GM21529 (cell line): ENCODE measurements around the gene PAPOLB.

Source experiments
- ATAC-seq: cut with Tn5 transposase; IDR thresholded peaks from one replicate; pipeline ENCODE4 v1.9.1; 2021; ENCODE audit not compliant: unreplicated experiment

The PAPOLB gene

DNA sequence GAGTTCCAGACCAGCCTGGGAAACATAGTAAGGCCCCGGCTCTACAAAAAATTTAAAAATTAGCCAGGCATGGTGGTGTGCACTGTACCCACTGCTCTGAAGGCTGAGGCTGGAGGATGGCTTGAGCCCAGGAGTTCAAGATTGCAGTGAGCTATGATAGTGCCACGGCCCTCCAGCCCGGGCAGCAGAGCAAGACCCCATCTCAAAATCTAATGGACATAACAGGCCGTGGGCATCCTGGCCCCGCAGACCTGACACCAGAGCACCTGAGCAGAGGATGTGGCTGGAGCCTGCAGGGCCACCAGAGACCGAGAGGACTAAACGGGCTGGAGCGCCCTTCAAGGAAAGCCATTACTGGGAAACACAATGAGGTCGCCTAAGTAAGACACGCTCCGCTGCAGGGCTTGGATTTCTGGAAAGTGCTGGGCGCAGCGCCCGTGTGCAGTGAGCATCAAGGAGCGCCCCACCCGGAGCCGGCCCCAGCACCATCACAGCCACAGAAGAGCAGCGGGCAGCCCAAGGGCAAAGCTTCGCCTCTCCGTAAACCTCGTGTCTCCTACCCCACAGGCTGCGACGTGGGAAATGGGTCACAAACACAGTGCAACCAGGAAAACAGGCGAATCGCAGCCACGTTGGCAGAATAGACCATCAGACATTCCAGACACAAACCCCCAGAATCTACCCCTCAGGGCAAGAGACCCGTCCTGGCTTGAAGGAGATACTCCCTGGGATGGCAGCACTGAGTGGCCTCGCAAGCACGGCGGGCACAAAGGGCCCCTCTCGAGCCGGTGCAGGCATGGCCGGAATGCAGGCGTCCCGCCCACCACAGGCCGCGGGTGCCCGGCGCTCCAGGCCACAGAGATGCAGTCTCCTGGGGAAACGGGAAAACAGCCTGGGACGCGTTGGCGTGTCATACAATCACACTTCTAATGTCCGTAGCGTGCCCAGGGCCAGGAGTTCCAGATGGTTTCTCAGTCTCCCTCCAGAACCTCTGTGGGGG is 16.8 kb upstream of the PAPOLB start:
- no peak for ATAC-seq

DNA sequence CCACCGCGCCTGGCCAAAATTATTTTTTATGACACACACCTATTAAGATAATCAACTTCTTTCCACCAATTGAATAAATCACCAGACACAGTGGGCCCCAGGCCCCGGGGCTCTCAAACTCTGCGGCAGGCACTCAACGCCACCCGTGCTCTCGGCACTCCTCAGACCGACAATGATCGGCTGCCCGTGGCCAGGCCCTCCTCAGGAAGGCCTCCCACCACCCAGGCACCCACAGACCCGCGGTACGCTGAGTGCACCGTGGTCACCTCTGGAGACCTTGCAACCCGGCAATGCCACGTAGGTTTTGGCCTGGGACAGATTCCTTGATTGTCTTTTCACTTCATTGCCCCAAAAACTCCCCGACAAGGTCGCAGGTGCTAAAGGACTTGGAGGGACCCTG is 14.8 kb upstream of the PAPOLB start:
- no peak for ATAC-seq

DNA sequence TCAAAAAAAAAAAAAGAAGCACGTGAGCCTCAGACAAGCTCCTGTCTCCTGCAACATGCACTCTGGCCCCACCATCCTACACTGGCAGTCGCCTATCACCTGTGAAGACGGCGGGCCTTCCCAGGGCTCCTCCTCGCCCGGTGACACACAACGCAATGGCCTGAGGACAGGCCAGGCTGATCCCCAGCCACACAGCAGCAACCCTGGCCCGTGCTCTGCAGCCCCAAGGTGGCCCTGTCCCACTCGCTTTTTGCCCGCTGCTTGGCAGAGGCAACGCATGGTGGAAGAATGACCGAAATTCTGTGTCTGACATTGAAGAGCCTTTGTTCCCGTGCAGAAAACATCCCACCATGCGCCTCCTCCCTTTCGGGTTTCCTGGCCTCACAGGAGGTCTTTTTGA is 13.6 kb upstream of the PAPOLB start:
- no peak for ATAC-seq

DNA sequence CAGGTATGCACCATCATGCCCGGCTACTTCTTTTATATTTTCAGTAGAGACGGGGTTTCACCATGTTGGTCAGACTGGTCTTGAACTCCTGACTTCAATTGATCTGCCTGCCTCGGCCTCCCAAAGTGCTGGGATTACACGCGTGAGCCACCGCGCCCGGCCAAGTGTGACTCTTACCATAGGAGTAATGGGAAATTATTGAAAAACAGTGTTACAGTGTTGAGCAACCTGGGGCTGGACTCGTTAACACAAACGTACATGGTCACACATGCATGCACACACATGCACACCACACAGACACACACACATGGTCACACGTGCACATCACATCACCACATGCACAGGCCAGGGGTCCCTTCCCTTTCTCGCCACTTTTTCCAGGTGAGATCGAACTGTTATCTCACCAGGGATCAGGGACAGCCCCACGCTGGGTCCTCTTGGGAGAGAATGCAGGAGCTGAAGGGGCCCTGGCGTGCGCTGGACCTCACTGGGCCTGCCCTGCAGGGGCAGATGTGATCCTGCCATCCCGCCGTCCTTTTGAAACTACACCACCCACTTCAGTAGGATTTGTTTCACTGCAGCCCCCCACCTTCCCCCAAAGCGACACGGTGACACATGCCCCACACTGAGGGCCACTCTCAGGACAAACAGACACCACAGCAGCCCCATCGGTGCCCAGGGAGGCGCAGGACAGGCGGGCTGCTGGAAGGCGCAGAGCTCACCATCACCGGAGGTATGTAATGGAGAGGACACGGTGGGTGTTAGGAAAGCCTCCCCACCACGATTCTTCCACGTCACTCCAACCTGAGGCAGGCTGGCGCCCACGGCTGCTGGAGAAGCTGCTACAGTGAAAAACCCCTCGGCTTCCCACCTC is 11.5 kb upstream of the PAPOLB start:
- no peak for ATAC-seq

DNA sequence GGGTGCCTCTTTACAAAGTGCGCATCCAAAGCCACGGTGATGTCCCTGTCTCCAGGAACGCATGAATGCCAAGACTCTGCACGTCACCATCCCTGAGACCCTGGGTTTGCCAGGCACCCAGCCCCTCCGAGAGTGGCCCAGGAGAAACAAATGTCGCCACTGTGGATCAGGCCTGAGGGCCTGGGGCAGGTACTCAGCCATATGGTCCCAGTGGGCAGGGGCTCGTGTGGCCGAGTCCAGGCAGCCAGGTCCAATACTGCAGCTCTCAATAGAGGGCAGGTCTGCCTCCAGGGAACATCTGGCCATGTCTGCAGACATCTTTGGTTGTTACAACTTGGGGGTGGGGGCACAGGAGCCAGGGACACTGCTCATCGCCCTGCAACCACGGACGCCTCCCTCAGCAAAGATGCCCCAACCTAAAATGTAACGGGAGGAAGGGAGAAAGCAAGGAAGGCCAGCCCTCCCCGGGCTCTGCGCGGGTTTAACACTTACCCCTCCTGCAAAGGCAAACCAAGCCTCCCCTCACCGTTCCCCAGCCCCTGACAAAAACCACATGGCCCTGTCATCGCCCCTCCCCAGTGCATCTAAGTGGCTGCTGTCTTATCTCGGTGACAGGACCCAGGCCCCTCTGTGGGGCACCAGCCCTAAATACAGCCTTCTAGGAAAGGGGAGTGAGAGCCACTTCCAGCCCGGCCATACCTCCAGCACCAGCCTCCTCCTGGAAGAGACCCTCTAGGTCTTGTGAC is 10.3 kb upstream of the PAPOLB start:
- ATAC-seq, result no peak

DNA sequence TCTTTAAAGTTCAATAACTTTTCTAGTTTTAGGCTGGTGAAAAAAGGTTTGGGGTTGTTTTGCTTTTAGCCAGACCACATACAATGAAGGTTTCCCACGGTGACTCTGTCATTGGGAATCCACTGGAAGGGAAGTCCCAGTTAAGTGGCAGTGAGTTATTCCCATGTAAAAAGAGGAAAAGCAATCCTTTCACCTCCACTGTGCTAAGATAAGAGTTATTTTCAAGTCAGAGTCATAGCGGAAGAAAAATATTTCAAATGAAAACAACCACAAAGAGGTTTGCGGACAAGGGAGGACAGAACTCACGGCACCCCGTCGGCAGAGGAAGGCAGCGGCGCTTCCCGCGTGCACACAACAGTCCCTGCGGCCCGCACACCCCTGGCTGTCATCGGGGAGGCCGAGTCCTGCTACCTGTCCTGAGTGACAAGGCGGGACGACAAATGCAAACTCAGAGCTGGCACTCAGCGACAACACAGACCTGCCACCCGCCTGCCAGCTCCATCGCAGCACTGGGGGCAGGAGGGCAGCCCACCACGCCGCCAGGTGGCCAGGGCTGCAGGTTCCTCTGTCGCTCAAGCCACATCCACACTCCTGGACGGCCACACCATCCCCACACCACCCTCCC is 9.3 kb upstream of the PAPOLB start:
- no peak for ATAC-seq

DNA sequence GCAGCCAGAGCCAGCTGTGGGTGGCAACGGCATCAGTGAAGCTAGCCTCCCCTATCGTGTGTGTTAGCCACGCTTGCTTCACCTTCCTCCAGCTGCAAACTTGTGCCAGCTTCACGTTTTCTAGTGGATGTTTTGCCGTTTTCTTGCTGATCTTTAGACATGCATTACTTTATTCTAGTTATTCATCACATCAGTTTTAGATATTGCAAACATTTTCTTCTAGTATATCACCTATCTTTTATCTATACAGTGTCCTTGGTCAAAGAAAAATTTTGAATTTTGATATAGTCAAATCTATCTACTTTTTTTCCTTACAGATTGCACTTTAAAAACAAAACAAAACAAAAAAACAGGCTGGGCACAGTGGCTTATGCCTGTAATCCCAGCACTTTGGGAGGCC is 6.7 kb upstream of the PAPOLB start:
- no peak for ATAC-seq

DNA sequence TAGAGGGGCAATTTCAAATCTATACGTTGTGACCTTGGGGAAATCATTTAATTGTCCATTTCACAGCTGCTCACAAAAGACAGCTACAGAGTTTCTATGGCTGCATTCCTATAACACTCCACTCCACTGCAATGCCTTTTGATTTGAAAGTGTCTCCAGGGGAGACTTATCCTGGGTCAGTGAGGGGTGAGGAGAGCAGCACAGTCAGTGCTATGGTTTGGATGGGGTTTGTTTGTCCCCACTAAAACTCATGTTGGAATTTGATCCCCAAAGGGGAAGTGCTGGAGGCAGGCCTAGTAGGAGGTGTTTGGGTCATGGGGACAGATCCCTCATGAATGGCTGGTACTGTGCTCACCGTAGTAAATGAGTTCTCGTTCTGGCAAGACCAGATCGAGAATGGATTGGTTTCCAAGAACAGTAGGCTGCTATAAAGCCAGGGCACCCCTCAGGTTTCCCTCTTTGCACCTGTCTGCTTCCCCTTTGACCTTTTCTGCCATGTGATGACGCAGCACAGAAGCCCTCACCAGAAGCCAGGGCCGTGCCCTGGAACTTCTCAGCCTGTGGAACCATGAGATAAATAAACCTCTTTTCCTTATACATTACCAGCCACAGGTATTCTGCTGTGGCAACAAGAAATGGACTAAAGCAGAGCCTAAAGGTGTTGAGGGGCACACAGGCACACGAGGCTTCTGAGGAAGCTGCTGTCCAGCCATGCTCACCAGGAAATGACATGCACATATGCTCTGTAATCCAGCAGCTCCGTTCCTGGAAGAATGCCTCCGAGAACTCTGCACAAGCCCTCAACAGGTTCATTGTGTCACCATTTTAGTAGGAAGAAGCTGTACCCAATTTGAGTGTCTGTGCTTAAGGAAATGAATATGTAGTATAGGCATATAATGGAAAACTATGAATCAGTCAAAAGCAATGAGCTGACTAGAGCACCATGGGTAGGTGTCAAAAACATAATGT is 5.0 kb upstream of the PAPOLB start:
- ATAC-seq, result no peak

DNA sequence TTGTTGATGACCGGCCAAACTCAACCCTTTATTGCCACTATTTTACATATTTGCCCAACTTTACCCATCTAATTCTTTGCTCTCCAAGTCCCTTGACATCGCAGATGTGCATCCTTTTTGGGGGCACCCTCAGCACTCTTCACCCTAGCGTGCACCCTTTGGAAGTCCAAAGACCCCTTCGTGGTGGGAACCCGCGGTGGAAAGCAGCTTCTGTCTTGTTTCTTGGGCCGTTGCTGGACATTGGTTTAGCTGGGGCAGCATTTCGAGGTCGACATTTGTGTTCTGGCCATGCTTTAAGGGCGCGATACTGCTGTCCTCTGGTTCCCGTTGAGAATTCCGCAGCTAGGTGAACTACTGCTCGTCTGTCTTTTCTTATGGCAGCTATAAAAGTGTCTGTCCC is 326 bp upstream of the PAPOLB start:
- no peak for ATAC-seq

DNA sequence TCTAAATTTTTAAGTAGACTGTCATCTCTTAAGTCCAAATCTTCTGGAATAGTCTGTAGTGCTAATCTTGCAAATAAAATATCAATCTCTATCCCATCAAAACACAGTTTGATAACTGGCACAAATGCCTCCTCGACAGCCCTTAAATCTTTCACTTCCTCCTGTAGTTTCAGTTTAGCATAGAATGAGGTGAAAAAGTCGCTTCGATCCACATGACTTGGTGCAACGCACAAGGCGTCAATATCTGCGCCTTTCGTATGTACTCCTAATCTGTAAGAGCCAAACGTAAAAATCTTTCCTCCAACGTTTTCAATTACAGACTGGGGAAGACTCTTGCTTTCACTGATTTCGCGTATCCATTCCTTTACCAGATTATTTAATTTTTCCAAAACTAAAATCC is 603 bp downstream of the PAPOLB start:
- no peak for ATAC-seq

DNA sequence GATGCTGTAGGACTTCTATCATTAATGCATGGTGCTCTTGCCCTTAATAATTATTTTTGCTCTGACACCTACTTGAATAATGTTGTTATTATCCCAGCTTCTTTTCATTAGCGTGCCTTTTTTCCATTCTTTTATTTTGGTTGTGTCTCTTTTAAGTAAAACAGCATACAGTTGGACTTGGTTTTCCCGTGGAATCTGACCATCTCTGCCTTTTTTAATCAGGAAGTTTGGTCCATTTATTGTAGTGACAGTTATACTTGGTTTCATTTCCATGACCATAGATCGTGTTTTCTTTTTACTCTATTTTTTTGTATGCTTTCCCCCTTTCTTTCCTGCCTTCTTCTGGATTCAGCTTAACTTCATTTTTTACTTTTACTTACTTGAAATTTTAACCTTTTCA is 4.6 kb downstream of the PAPOLB start:
- no peak for ATAC-seq

DNA sequence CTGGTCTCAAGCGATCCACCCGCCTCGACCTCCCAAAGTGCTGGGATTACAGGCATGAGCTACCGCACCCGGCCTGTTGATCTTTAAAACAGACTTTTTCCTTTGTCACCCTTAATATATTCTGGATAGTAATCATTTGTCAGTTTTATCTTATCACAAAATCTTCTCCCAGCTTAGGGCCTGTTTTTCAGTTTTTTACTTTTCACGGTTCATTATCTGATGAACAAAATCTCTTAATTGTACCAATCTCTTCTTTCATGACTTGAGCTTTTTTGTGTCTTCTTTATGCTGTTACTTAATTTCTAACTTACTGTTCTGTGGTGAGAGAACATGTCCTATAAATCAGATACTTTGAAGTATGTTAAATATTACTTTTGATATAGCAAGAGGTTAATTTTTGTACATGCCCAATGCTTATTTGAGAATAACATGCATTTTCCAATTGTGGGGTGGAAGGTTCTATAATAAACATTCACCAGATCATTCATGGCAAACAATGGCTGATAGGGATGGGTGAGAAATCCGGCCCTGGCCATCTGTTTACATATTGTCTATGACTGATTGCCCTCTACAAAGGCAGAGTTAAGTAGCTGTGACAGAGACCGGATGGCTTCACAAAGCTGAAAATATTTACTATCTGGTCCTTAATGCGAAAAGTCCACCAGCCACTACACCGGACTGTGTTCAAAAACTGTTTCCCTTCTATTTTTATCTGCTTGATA is 5.3 kb downstream of the PAPOLB start:
- ATAC-seq, result no peak

DNA sequence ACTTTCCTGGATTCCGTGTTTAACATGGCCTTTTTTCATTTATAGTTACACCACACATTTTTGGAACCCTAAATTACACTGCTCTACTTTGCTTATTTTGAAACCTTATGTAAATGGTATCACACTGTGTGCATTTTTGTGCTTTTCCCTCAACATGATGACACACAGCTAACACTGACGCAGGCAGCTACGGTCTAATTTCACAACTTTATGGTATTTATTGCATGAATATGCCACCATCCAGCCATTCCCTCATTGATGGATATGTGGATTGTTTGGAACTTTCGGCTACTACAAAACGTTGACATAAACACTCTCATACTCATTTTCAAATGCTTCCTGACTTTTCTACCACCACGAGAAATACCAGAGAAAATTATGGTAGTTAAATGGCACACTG is 6.9 kb downstream of the PAPOLB start:
- ATAC-seq, result no peak

DNA sequence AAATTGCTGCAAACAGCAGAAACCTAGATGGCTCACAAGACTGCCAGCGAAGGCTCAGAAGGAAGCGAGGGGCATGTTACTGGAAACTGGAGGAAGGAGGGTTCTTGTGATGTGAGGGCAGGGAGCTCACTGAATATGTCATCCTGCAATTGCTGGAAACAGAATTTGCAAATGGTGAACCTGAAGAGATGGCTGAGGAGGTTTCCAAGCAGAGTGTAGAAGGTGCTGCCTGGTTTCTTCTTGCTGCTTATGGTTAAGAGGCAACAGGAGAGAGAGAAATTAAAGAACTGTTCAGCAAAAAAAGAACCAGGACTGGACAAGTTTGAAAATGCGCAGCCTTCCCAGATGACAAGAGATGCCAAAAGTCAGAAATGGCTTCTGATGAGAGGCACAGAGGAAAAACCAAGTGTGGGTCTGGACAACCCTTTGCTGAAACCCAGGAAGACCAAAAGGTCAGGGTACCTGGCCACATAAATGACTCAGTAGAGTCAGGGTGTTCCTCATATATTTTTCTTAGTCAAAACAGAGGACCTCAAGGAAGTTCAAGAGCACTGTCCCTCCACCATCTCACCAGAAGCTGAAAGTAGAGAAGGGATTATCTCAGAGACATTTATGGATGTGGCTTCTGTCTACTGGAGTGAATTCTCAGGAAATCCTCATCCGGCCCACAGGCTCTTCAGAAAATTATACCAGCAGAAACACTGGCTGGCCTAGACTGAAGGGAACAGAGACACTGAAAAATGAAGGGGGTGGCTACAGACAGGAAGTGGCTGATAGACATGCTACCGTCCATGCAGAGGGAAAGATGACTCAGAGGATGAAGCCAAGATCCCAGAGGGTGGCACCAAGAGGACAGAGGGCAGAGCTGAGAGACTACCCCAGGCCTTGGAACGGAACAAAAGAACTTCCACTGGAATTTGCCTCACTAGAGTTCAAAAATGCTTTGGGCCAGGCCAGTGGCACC is 10.1 kb downstream of the PAPOLB start:
- ATAC-seq, result no peak

DNA sequence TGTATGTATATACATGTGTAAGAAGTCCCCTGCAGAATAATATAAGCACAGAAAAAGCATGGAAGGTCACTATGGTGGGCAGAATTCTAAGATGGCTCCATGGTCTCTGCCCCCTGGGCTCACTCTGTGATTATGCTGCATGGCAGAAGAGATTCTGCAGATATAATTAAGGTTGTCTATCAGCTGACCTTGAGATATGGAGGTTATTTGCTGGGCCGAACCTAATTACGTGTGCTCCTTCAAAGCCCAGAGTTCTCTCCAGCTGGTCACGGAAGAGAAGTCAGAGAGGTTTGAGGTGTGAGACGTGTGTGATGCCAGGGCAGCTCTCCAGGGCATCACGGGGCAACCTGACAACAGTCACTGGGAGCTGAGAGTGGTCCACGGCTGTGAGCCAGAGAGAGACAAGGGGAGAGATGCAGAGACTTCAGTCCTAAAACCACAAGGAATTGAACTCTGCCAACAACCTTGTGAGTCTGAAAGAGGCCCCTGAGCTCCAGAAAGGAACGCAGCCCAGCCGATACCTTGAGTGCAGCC is 11.5 kb downstream of the PAPOLB start:
- no peak for ATAC-seq

DNA sequence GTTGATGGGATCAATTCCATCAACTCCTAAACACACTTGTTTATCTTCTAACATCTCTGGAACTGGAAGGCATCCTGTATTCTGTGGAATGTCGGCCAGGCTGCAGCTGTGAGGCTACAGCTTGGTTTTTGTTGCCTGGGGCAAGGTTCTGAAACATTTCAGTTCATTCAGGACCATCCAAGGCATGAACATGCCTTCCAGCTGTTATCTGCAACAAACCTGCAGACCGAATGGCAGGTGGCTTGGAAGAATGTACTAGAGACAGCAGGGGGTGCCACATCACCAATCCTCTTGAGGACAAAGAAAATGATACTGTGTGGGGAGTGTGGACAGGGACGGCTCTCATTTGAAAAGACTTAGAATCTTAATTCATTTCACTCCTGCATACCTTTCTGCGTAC is 12.4 kb downstream of the PAPOLB start:
- no peak for ATAC-seq

DNA sequence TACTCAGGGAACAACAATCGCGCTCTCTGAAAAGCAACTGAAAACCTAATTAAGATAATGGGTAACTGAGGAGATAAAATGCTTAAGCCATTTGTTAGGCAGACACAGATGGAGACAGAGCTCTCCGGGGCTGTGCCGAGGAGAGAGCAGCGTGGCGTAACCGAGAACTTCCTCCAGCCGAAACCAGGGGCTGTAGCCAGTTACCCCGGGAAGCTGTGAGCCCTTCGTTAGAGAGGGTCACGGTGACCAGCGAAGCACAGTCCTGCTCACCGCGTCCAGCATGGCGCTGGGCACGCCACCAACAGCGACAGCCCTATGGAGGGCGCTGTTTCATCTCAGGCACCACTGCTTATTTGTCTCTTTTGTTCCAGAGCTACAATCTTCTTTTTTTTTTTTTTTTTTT is 16.1 kb downstream of the PAPOLB start:
- no peak for ATAC-seq
